Activated naive CD4-positive, alpha-beta T cell treated with Interleukin-2 at 50 U/mL for 16 hours (primary cell): Measurements from ENCODE around the gene CDHR3.

Source experiments
- DNase-seq: peaks from one replicate; pipeline ENCODE4 v3.0.0-alpha.2; 2020

The CDHR3 gene

GRCh38 chr7:106069471-106070200, 106.6 kb downstream of the CDHR3 start:
- DNase-seq, result no peak

- no peak for DNase-seq
These were observed 107.1 kb downstream of the CDHR3 start for GRCh38 chr7:106070201-106070551.

GRCh38 chr7:106070567-106071254, 107.6 kb downstream of the CDHR3 start:
- DNase-seq, result no peak

GRCh38 chr7:106071356-106071998, 108.4 kb downstream of the CDHR3 start:
- DNase-seq, result peak; percentile 22

GRCh38 chr7:106071999-106072714, 109.1 kb downstream of the CDHR3 start:
- no peak for DNase-seq

GRCh38 chr7:106072715-106073091, 109.6 kb downstream of the CDHR3 start:
- no peak for DNase-seq

- DNase-seq, result no peak
These were observed 110.6 kb downstream of the CDHR3 start for GRCh38 chr7:106073701-106074100.

- no peak for DNase-seq
These were observed 111.2 kb downstream of the CDHR3 start for GRCh38 chr7:106074257-106074656.

GRCh38 chr7:106075937-106076336, 112.9 kb downstream of the CDHR3 start:
- DNase-seq, result no peak

GRCh38 chr7:106076537-106076936, 113.5 kb downstream of the CDHR3 start:
- no peak for DNase-seq

GRCh38 chr7:106080300-106080987, 117.4 kb downstream of the CDHR3 start:
- DNase-seq, result no peak

- DNase-seq, result no peak
These were observed 119.2 kb downstream of the CDHR3 start for GRCh38 chr7:106082087-106082854.
